Measurements from ENCODE around the gene COPS3.
"Not testable (repeated sequence)": the region's sequence is repeated elsewhere in the genome, so short reads cannot be mapped to it uniquely, and the experiment has no call there.

- TF ChIP-seq CTCF (conservative IDR thresholded peaks at IDR 0.05; ENCODE audit: low read depth, low read length); EZH2 (IDR thresholded peaks at IDR 0.05; ENCODE audit: borderline replicate concordance, low read depth, low read length, poor library complexity, severe bottlenecking): not testable (repeated sequence)
Observed at GRCh38 chr17:17255689-17256088, 25.4 kb downstream of the COPS3 start.
